SKM-1 (cell line): Measurements from ENCODE around the gene RAMP2.
"Not testable (repeated sequence)": the region's sequence is repeated elsewhere in the genome, so short reads cannot be mapped to it uniquely, and the experiment has no call there.

Source experiments
- DNase-seq: peaks from one replicate; lab custom pipeline; 2025; ENCODE audit not compliant: unreplicated experiment; lab: John Stamatoyannopoulos, UW

The RAMP2 gene, protein sequence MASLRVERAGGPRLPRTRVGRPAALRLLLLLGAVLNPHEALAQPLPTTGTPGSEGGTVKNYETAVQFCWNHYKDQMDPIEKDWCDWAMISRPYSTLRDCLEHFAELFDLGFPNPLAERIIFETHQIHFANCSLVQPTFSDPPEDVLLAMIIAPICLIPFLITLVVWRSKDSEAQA

DNA sequence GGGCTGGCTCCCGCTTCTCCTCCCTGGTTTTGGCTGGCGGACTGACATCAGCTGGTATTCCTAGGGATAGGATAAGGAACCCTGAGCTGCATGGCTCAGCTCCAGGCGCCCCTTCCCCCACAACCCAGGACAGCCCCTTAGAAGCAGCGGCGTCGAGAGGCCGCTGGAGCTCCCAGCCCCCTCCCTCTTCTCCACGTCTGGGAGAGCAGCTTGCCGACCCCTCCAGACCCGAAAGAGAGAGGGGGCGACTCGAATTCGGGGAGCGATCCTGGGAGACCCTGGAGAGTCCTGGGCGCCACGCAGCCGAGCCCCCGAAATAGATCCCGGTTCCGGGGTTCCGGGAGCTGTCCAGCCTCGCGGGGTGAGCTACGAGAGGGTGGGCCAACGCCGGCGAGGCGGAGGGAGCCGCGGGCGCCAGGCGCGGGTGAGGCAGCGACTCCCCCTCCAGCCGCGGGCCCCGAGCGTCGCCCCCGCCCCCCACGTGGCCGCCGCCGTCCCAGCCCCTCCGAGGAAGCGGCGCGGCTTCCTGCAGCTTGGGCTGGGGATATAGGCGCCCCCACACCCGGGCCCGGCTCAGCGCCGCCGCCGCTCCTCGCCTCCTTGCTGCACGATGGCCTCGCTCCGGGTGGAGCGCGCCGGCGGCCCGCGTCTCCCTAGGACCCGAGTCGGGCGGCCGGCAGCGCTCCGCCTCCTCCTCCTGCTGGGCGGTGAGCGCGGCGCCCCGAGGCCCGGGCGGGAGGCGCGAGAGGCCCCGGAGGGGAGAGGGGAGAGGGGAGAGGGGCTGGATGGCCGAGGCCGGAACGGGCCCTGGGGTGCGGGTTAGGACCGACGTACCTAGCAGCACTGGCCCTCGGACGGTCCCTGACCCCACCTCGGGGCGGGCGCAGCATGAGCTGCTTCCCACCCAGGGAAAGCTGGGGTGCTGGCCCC lies at the start of gene RAMP2:
TSS of gene RAMP2 (plus strand) at position 576 of the 930 bp plus-strand sequence. CDS start at position 611, 35 bp downstream.
- no peak for DNase-seq

DNA sequence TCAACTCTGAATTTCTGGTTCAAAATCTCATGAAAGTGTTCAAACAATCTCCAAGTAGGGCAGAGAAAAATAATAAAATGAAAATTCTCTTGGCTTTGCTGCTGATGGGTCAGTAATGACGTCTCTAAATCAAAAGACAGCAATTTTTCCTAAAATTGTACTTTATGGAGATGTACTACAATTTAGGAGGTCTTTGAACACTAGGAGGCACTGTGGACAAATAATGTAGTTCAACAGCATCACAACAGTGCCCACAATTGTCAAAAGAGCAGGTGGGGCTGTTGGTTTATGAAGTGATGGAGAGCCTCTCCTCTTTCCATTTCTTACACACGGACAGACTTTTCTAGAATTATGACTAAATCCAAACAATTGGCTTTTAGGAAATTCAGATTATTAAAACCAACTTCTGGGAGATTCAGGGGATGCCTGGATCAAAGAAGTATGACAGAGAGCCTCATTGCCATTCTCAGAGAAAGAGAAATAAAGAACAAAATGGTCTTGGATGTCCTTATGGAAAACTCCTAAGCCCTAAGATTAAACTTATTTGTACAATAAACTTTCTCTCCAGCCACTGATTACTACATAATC lies 39.9 kb upstream of the RAMP2 start:
- DNase-seq, result peak; percentile 41

DNA sequence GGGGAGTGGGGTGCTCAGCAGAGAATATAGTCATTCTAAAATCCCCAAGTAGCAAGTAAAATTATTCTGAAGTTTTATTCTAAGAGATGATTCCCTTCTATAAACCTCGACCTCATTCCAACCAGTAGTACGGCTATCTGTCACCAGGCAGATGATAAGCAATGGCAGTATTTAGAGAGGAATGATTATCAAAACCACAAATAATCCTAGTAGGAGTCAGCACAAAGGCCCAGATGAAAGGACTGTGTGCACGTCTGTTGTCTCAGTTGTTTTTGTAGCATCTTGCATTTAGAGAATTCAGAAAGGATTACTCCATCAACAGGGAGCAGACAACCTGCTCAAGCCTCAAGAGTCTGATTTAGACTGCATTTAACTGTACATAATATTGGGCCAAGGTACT lies 37.4 kb upstream of the RAMP2 start:
- DNase-seq, result no peak

DNA sequence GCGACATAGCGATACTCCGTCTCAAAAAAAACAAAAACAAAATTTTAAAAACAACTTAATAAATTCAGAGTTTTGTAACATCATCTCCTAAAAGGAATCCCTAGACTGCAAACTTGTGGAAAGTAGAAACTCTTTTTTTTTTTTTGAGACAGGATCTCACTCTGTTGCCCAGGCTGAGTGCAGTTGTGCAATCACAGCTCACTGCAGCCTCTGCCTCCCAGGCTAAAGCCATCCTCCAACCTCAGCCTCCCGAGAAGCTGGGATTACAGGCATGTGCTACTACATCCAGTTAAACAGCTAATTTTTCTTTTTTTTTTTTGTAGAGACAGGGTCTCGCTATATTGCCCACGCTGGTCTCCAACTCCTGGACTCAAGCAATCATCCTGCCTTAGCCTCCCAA lies 35.9 kb upstream of the RAMP2 start:
- DNase-seq, result no peak

DNA sequence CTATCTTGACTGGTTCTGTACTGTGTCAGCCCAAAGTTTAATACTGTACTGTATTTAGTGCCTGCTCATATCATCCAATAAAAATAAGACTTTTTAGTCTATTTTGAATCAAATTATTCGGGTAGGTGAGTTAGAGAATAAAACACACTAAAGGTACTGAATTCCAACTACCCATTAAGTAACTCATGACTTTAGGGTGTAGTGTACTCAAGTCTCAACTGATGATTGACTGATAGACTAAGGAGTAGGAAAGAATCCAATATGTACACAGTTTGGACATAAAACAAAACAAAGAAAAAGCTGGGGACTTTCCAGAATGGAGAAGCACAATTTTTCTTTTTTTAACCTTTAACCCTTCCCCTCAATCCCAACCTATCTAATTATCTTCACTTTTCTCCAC lies 20.3 kb upstream of the RAMP2 start:
- DNase-seq, result no peak

DNA sequence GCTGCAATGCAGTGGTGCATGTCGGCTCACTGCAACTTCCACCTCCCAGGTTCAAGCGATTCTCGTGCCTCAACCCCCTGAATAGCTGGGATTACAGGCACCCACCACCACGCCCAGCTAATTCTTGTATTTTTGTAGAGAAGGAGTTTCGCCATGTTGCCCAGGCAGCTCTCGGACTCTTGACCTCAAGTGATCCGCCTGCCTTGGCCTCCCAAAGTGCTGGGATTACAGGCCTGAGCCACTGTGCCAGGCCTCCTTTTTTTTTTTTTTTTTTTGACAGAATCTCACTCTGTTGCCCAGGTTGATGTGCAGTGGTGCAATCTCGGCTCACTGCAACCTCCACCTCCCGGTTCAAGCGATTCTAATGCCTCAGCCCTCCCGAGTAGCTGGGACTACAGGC lies 18.1 kb upstream of the RAMP2 start:
- not testable (repeated sequence) for DNase-seq

DNA sequence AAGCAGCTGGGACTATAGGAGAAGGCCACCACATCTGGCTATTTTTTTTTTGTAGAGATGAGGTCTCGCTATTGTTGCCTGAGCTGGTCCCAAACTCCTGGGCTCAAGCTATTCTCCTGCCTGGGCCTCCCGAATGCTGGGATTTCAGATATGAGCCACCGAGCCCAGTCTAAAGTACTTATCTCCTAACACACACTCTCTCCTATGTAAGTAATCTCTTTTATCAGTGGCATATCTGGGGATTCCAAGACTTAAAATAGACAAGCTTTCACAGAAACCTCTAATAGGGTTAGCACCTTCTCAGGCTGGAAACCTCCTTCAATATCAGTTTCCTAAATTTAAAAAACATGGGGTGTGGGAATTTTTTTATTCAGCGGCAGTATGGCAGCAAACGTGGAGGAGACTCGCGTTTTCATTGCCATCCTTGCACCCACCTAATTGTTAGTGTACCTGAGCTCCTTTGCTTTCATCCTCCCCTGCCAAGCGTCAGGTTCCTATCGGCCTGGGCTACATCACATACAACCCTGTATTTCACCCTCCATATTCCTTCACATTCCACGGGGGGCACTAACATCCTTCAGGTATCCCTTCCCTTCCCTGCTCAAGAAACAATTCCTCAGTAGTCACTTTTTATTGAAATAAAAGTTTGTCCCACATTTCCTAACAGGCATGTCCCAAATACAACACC lies 17.3 kb upstream of the RAMP2 start:
- DNase-seq, result no peak

DNA sequence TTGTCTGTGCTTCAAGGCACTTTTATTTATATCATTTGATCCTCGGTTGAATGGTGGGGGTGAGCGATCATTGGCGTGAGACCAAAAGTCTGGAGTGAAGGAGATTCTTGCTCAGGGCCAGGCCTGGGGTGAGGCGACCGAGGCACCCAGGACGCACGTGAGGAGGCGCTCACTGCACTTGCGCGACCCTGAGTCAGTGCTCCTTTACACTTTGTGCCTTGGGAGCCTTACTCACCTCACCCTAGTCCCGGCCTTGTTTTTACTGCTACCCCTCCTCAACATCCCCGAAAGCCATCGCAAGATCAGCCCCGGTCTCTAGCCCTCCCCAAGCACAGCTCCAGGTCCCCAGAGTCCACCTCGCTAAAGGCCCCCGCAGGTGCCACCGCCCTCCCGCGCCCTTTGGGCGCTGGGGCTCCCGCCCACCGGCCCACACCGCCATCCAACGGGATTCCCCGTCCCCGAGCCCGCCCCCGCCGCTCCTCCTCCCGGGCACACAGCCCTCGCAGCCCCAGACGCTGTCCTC lies 16.7 kb upstream of the RAMP2 start:
- no peak for DNase-seq

DNA sequence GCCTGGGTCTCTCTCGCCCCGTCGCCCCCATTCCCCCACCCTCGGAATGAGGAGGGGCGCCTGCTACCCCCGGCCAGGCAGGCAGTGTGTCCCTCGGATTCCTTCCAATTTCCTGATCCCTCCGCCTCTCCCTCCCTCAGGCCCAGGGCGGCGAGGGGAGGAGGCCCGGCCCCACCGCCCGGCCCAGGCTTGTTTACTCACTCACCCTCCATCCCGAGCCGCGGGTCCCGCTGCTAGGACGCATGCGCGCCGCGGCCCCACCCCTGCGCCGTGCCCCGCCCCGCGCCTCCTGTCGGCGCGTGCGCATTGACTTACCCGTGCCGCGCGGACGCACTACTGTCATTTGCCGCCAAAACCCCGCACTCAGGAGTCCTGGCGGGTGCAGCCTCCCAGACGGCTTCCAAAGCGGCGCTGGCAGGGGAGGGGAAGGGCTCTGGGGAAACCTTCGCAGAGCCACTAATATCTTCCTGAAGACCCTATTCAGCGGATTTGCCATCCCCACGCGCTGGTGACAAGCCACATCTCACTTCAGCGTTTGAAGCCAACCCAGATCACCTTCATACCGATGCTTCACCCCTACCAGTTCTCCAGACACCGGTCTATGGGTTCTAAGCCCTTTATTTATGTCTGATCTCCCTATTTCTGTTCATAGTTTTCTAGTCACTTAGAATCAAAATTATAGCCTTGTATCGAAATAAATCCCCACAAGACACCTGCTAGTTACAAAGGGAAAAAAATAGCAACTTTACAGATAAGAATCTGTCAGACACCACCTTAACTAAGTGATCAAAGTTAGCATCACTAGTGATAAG lies 16.0 kb upstream of the RAMP2 start, which contains the start of gene EZH1:
TSS of gene EZH1 (minus strand) at position 235 of the 812 bp plus-strand sequence. CDS start 16,099 bp downstream, outside the sequence.
- peak; percentile 60 for DNase-seq

DNA sequence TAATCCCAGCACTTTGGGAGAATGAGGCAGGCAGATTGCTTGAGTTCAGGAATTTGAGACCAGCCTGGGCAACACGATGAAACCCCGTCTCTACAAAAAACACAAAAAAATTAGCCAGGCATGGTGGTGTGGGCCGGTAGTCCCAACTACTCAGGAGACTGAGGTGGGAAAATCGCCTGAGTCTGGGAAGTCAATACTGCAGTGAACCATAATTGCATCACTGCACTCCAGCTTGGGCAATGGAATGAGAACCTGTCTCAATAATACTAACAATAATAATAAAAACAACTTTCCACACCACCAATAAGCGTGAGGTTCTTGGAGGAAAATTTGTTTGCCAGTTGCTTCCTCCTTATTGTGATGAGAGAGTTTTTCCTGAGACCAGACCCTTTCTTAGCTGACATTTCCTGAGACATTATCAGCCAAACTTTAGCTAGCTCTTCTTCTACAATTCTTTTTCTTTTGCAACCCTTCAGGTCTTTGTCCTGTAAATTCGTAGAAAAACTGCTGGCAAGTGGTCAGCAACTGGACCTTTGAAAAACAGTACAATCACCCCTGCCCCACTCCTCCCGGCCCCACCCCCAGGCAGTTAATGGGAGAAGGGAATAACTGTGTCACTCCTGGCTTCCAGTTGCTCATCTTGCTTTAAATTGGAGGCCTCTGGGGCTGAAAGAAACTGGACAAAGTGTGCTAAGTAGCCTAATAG lies 12.7 kb upstream of the RAMP2 start:
- DNase-seq, result no peak

DNA sequence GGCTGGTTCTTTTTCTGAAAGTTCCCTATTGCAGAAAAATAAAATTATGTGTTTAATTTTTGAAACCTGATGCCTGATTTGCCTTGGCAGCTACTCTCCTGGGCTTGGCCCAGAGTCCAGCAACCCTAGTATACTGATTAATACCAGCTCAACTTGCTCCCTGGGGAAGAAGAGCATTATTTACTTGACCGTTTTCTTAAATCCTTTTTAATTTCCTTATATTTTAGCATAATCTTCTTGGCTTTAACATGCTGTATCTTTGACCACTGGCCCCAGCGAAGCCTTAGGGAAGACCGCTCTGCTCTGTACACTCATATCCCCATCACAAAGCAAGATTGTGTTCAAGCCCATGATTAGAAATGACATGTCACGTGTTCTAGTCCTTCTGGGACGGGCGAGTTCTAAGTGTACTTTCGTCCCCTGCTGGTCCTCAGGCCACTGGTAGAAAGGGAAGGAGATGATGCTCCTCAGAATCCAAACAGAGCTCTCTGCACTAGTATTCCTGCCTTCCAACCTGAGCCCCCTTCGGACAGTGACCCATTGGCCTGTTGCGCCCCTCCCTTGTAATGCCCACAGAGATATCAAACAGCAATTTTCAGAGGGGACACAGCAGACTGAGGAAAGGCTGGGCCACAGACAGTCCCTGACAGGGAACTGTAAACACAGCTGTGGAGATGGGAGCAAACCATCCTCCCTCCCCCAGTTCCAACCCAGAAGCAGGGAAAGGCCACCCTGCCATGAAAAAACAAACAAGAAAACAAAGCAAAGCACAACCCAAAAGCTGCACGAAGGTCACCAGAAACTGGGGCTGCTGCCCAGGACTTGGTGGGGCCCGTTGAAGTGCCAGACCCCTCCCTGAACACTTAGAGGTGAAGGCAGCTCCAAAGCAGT lies 11.9 kb upstream of the RAMP2 start:
- DNase-seq, result no peak

DNA sequence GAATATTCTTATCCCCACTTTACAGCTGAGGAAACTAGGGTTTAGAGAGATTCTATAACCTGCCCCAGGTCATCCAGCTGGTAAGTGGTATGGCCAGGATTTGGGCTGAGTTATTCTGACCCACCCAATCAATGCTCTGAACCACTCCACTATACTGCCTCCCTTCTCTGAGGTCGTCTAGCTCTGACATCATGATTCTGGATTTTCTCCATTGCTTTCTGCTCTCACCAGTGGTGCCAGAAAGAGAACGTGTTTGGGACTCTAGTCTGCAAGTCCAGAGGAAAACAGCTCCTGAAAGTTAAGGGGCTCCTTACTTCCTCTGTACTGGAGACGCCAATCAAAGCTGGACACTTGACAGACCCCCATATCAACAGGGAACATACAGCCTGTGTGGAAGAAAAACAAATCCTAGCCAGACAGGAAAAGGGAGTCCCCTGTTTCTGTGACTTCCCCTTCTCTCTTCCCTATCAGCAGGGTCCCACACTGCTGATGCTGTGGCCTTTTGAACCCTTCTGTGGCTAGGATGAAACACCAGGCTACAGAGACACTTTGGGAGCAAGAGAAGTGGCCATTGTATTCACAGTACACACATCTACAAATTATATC lies 10.2 kb upstream of the RAMP2 start:
- no peak for DNase-seq

DNA sequence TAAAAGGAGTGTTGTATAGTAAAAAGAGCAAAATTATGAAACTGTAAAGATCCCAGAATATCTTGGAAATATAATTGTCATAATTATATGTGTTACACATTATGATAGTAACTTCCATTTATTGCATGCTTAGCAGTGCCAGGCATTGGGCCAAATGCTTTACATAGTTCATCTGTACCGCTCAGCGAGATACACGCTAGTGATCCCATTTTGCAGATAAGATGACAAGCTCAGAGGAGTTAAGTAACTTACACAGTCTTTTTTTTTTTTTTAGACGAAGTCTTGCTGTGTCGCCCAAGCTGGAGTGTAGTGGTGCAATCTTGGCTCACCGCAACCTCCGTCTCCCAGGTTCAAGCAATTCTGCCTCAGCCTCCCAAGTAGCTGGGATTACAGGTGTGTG lies 9.4 kb upstream of the RAMP2 start:
- DNase-seq, result no peak

DNA sequence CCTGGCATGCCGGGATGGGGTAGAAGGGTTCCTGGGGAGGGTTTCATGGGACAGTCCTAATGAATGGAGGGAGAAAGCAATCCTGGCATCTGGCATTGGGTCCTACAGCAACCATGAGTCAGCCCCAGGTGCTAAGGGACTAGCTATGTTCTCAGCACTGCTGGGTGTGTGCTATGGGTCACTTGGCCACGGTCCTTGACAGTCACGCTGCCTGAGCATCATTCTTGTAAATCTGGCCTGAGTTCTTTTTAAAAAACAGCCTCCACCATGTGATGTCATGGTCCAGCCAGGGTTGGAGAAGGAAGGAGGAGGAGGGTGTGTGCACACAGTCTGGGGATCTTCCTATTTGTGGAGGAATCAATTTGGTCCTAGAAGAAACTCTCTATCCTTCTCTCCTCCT lies 6.2 kb upstream of the RAMP2 start:
- no peak for DNase-seq

DNA sequence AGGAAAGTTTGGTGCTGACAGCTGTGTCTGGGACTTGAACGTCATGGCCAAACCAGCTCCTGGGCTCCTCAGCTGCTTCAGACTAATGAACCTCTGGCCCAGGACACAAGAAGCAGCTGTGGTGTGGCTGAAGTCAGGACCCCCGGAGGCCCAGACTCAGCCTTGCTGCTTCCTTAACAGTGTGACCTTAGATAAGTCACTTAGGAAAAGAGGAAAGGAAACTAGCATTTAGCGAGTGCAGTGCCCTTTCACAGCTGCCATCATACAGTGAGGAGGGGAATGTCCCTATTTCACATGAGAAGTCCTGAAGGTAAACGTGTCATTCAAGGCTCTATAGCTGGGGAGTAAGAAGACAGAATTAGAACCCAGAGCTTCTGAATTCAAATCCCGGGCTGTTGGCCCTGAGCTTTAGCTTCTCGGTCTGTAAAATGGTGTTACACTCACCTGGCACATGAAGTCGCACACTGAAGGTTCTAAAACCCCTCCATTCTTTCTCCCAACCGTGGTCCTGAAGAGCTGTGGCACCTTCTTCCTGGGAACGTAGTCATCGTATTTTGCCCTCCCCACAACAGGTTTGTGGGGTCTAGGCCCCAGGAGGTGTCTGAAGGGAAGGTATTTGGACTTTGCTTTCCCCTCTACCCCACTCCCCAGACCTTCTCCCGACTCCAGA lies 910 bp upstream of the RAMP2 start:
- no peak for DNase-seq

DNA sequence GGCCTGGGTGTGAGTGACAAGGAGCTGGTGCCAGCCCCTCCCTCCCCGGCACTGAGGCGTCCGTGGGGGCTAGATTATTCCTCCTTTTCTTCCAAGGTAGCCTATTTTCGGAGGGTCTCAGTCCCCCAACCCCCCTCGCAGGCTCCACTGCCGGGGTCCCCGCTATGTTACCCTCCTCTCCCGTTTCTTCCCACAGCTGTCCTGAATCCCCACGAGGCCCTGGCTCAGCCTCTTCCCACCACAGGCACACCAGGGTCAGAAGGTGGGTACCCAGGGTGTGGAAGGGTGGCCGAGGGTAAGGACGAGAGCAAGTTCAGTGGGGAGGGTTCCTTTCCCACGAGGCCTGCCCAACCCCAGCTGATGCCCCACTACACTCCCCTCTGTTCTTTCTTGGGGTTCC lies 611 bp downstream of the RAMP2 start:
- DNase-seq, result no peak

DNA sequence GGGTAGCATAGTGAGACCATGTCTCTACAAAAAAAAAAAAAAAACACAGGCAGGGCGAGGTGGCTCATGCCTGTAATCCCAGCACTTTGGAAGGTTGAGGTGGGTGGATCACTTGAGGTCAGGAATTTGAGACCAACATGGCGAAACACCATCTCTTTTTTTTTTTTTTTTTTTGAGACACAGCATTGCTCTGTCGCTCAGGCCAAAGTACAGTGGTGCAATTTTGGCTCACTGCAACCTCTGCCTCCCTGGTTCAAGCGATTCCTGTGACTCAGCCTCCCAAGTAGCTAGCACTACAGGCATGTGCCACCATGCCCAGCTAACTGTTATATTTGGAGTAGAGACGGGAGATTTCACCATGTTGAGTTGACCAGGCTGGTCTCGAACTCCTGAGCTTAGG lies 5.1 kb downstream of the RAMP2 start:
- DNase-seq, result no peak

DNA sequence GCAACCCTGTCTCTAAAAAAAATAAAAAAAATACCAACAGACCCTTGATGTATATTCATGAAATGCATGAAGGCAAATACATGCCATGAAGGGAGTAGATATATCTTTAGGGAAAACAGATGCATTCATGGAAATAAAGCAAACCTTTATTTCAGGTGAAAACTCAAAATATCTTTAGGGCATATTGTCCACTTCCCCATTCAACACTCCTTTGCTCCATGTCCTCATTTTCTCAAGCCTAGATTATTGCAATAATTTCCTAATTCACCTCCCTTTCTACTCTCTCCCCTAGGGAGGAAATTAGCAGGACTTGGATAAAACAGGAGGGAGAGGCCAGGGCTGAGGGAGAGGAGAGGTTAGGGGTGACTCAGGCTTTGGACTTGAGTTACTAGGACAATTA lies 6.5 kb downstream of the RAMP2 start:
- DNase-seq, result no peak
